Adipocyte (in vitro differentiated cells): ENCODE measurements around the gene TGIF2.
"Not testable (repeated sequence)": the region's sequence is repeated elsewhere in the genome, so short reads cannot be mapped to it uniquely, and the experiment has no call there.

Experiments
- DNase-seq: peaks from one replicate; pipeline ENCODE4 v3.0.0-alpha.2; 2015; ENCODE audit warnings: low read depth
- H3K27me3 ChIP-seq: replicated peaks from 2 replicates; pipeline ENCODE4 v1.7.0; 2013; ENCODE audit warnings: mild to moderate bottlenecking, low read length, moderate library complexity; ENCODE audit not compliant: control insufficient read depth, insufficient read depth
- H3K36me3 ChIP-seq: 2 replicates; pipeline ENCODE4 v1.7.0; 2013; ENCODE audit warnings: low read length, mild to moderate bottlenecking, moderate library complexity; ENCODE audit not compliant: control insufficient read depth, insufficient read depth, severe bottlenecking
- H3K4me1 ChIP-seq: 2 replicates; pipeline ENCODE4 v1.7.0; 2013; ENCODE audit warnings: mild to moderate bottlenecking, low read length, moderate library complexity; ENCODE audit not compliant: control insufficient read depth, insufficient read depth
- H3K4me3 ChIP-seq: 2 replicates; pipeline ENCODE4 v1.7.0; 2013; ENCODE audit warnings: mild to moderate bottlenecking, low read length, moderate library complexity
- H3K9ac ChIP-seq: 2 replicates; pipeline ENCODE4 v1.7.0; 2013; ENCODE audit warnings: mild to moderate bottlenecking, low read length, moderate library complexity
- H3K9me3 ChIP-seq: 2 replicates; pipeline ENCODE4 v1.7.0; 2013; ENCODE audit warnings: mild to moderate bottlenecking, low read length, moderate library complexity; ENCODE audit not compliant: control insufficient read depth

Gene TGIF2

DNA sequence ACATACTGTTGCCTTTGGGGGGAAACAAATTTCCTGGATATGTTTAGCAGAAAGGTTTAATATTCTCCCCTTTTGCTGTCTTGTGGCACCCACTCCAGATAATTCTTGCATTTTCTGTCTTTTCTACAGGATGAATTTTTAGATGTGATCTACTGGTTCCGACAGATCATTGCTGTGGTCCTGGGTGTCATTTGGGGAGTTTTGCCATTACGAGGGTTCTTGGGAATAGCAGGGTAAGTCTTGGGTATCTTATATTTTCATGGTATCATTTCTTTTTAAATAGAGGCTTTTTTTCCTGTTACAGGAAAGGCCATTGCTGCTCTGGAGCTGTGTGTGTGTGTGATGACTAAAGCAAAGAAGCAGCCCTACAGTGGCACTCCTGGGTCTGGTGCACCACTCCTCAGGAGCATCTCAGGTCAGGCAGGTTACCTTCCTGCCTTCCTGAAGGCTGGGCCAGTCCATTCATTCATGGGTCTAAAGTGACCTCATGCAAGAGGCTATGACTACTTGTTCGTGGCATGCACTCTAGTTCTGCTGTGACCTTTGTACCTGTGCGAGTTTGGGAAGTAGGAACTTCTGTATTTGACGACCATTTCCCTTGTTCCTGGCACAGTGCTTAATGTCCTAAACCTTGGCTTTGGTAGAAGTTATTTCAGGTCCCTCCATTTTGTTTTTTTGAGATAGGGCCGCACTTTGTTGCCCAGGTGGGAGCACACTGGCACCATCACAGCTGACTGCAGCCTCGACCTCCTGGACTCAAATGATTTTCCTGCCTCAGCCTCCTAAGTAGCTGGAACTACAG, 34.4 kb downstream of the TGIF2 start:
- H3K9ac ChIP-seq: peak overlapping the region; percentile 97
- no peak for DNase-seq
- peaks cover 14% of the 10 kb centered on the region for H3K4me1 ChIP-seq
- H3K9me3 ChIP-seq: no peaks in the 10 kb centered on the region
- peak overlapping the region; percentile 96 for H3K4me3 ChIP-seq
- H3K36me3 ChIP-seq: peaks cover 51% of the 10 kb centered on the region
- H3K27me3 ChIP-seq: no peaks in the 10 kb centered on the region

GRCh38 chr20:36608388-36608728, 35.0 kb downstream of the TGIF2 start:
- not testable (repeated sequence) for H3K4me3 ChIP-seq, H3K9me3 ChIP-seq, DNase-seq, H3K9ac ChIP-seq, H3K27me3 ChIP-seq
- Histone ChIP-seq H3K36me3 (peaks cover 57% of the 10 kb centered on the region), H3K4me1 (peaks cover 14% of the 10 kb centered on the region)

DNA sequence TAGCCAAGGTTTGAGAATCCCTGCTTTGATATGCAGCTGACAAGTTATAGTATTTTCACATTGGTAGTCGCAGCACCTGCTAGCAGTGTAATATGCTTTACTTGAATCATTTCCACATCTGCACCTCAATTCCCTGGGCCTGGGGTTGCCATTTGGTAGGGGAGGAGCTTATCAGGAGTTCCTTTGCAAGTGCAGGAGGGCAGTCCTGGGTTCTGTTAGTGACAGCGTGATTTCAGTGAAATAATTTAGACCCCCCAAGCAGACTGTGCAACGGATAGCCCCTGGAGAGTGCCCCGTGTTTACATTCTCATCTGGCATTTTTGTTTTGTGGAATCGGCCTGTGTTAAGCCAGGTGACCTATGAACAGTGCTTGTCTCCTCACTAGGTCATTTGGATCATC, 38.2 kb downstream of the TGIF2 start:
- Histone ChIP-seq H3K9ac (no peak overlapping the region), H3K4me1 (peaks cover 10% of the 10 kb centered on the region), H3K9me3 (no peaks in the 10 kb centered on the region), H3K27me3 (no peaks in the 10 kb centered on the region), H3K4me3 (no peak overlapping the region), H3K36me3 (peaks cover 81% of the 10 kb centered on the region)
- DNase-seq: no peak

DNA sequence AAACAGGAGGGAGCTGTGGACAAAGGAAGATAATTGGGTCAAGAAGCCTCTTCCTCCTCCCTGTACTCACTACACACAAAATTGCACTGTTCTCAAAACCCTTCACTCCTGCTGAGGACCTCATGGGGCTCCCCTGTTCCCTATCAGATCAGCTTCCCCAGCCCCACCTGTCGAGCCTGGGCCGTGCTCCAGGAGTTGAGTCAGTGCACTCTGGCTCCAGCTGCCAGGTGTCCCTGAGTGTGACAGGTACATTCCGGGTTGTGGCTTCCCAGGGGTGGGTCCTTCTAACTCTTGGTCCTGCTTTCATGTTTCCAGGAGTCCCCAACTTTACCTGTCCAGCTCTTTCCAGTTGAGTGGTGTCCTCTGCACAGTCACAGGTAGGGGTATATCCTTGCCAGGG, 40.6 kb downstream of the TGIF2 start:
- no peak for DNase-seq
- H3K36me3 ChIP-seq: peaks cover 67% of the 10 kb centered on the region
- no peak overlapping the region for H3K9ac ChIP-seq

GRCh38 chr20:36614781-36615557, 41.6 kb downstream of the TGIF2 start:
- Histone ChIP-seq H3K27me3 (no peaks in the 10 kb centered on the region), H3K4me3 (no peak overlapping the region), H3K9ac (no peak overlapping the region), H3K4me1 (no peaks in the 10 kb centered on the region), H3K9me3 (no peaks in the 10 kb centered on the region), H3K36me3 (peaks cover 58% of the 10 kb centered on the region)
- DNase-seq: no peak

More for the DNA sequence above, 40.6 kb downstream of the TGIF2 start:
- Histone ChIP-seq H3K4me1 (no peaks in the 10 kb centered on the region), H3K27me3 (no peaks in the 10 kb centered on the region), H3K9me3 (no peaks in the 10 kb centered on the region), H3K4me3 (no peak overlapping the region)

DNA sequence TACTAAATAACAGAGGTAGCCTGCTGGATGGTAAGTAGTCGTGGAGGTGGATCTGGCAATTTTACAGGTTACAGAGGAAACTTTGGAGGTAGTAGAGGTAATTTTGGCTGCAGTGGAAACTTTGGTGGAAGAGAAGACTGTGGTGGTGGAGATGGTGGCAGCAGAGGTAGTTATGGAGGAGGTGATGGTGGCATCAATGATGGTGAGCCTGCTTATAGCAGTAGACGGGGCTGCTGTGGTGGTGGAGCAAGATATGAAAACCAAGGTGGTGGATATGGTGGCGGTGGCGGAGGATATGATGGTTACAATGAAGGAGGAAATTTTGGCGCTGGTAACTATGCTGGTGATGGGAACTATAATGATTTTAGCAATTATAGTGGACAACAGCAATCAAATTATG, 47.5 kb downstream of the TGIF2 start:
- no peak overlapping the region for H3K4me3 ChIP-seq
- no peaks in the 10 kb centered on the region for H3K4me1 ChIP-seq
- no peak overlapping the region for H3K9ac ChIP-seq
- no peaks in the 10 kb centered on the region for H3K36me3 ChIP-seq
- H3K9me3 ChIP-seq: no peaks in the 10 kb centered on the region
- no peaks in the 10 kb centered on the region for H3K27me3 ChIP-seq
- no peak for DNase-seq

DNA sequence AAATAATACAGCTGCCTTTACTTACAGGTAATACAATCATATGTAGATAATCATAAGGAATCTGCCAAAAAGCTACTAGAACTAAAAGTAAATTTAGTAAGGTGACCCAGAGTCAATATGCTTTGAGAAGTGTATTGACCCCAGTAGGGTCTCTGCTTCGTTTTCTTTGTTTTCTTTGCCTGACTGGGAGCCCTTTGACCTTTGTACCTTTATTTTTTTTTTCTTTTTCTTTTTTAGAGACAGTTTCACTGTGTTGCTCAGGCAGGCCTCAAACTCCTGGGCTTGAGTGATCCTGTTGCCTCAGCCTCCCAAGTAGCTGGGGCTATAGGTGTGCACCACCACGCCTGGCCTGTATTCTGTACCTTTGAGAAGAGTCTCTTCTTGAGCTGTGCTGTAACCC, 50.0 kb downstream of the TGIF2 start:
- H3K9ac ChIP-seq: no peak overlapping the region
- H3K9me3 ChIP-seq: no peaks in the 10 kb centered on the region
- no peak overlapping the region for H3K4me3 ChIP-seq
- H3K36me3 ChIP-seq: no peaks in the 10 kb centered on the region
- no peaks in the 10 kb centered on the region for H3K27me3 ChIP-seq
- DNase-seq: no peak
- no peaks in the 10 kb centered on the region for H3K4me1 ChIP-seq

DNA sequence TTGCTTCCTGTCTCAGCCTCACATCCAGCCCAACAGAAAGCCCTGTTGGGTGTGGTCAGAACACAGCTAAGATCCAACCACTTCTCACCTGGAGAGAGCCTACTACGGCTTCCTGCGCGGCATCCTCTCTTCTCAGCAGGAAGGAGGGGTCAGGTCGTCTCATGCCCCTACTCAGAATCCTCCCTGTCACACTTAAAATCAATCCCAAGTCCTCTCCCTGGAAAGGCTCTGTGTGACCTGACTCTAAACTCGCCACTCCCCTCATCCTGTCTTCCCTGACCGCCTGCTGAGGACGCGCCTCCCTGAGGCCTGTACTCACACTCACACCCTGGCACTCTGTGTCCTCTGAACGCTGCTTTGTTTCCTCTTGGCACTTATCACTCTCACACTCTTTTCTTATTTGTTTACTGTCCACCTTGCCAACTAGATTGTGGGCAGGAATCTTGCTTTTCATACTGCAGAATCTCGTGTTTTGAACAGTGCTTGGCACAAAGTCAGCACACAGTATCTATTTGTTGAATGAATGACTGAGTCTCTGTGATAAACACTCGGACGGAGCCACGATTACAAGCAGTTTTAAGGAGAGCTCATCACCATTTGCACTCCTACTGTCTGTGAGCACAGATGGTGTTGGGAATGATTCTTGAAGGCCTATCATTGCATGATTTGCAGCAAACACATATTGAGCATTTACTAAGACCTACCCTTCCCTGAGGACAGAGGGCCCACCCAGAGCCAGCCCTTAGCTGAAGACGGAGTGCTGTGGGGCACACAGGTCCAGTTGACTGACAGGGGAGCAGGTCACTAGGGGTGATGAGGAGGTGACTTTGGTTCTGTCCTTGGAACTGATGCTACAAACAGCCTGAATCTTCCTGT, 50.9 kb downstream of the TGIF2 start:
- no peaks in the 10 kb centered on the region for H3K4me1 ChIP-seq
- H3K27me3 ChIP-seq: no peaks in the 10 kb centered on the region
- H3K36me3 ChIP-seq: no peaks in the 10 kb centered on the region
- DNase-seq: no peak
- H3K4me3 ChIP-seq: no peak overlapping the region
- H3K9me3 ChIP-seq: no peaks in the 10 kb centered on the region
- no peak overlapping the region for H3K9ac ChIP-seq

- Histone ChIP-seq H3K27me3 (no peaks in the 10 kb centered on the region), H3K4me1 (no peaks in the 10 kb centered on the region), H3K4me3 (no peak overlapping the region), H3K9me3 (no peaks in the 10 kb centered on the region), H3K36me3 (no peaks in the 10 kb centered on the region), H3K9ac (no peak overlapping the region)
- no peak for DNase-seq
Observed at GRCh38 chr20:36624944-36625324, 51.5 kb downstream of the TGIF2 start.

DNA sequence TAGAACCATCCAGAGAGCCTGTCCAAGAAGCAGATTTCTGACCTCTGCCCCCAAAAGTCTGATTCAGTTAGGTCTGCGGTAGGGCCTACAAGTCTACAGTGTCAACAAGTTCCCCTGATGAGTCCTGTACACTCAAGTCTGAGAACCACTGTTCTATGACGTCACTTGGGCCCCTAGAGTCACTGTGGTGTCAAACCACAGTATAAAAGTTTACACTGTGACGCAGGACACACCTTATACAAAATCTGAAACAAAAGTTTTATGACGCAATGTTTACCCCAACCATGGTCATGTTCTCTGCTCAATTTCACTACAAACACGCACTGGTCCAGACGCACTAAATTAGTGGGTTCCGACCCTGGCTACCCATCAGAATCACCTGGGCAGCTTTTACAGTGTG, 54.7 kb downstream of the TGIF2 start:
- H3K4me1 ChIP-seq: no peaks in the 10 kb centered on the region
- no peaks in the 10 kb centered on the region for H3K27me3 ChIP-seq
- H3K4me3 ChIP-seq: no peak overlapping the region
- no peaks in the 10 kb centered on the region for H3K36me3 ChIP-seq
- H3K9ac ChIP-seq: no peak overlapping the region
- no peaks in the 10 kb centered on the region for H3K9me3 ChIP-seq
- DNase-seq: no peak
